Astrocyte of the spinal cord (primary cell): Measurements from ENCODE around the gene CDK11B.

Experiments used
- DNase-seq: peaks from one replicate; pipeline ENCODE4 v3.0.0; 2011; ENCODE audit warnings: low read depth, low spot score
- H3K4me3 ChIP-seq: 2 replicates; pipeline ENCODE4 v1.5.1; 2011; ENCODE audit warnings: low read depth, mild to moderate bottlenecking, low read length, moderate library complexity
- in situ Hi-C: cut with HindIII; loops from 2 replicates; pipeline ENCODE4 v1.10.0; 2017; ENCODE audit warnings: low sequenced_read_pairs
- TF ChIP-seq, protein P1 (sequence below): IDR thresholded peaks from 2 replicates; pipeline ENCODE4 v1.5.1; 2012; ENCODE audit warnings: low read depth, mild to moderate bottlenecking, low read length, inconsistent platforms

CDK11B gene

DNA sequence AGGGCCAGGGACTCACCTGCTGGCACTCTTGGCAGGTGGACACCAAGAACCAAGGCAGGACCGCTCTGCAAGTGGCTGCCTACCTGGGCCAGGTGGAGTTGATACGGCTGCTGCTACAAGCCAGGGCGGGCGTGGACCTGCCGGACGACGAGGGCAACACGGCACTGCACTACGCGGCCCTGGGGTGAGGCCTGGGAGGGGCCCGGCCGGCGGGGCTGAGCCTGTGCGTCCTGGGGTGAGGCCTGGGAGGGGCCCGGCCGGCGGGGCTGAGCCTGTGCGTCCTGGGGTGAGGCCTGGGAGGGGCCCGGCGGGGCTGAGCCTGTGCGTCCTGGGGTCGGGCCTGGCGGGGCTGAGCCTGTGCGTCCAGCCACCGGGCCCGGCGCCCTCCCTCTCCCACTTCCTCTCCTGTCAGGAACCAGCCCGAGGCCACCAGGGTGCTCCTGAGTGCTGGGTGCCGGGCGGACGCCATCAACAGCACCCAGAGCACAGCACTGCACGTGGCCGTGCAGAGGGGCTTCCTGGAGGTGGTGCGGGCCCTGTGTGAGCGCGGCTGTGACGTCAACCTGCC, 31.5 kb downstream of the CDK11B start:
- DNase-seq, result no peak
- TF ChIP-seq, protein P1, sequence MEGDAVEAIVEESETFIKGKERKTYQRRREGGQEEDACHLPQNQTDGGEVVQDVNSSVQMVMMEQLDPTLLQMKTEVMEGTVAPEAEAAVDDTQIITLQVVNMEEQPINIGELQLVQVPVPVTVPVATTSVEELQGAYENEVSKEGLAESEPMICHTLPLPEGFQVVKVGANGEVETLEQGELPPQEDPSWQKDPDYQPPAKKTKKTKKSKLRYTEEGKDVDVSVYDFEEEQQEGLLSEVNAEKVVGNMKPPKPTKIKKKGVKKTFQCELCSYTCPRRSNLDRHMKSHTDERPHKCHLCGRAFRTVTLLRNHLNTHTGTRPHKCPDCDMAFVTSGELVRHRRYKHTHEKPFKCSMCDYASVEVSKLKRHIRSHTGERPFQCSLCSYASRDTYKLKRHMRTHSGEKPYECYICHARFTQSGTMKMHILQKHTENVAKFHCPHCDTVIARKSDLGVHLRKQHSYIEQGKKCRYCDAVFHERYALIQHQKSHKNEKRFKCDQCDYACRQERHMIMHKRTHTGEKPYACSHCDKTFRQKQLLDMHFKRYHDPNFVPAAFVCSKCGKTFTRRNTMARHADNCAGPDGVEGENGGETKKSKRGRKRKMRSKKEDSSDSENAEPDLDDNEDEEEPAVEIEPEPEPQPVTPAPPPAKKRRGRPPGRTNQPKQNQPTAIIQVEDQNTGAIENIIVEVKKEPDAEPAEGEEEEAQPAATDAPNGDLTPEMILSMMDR, result no peak
- in situ Hi-C loops, result no loop called here
- no peak overlapping the region for H3K4me3 ChIP-seq

DNA sequence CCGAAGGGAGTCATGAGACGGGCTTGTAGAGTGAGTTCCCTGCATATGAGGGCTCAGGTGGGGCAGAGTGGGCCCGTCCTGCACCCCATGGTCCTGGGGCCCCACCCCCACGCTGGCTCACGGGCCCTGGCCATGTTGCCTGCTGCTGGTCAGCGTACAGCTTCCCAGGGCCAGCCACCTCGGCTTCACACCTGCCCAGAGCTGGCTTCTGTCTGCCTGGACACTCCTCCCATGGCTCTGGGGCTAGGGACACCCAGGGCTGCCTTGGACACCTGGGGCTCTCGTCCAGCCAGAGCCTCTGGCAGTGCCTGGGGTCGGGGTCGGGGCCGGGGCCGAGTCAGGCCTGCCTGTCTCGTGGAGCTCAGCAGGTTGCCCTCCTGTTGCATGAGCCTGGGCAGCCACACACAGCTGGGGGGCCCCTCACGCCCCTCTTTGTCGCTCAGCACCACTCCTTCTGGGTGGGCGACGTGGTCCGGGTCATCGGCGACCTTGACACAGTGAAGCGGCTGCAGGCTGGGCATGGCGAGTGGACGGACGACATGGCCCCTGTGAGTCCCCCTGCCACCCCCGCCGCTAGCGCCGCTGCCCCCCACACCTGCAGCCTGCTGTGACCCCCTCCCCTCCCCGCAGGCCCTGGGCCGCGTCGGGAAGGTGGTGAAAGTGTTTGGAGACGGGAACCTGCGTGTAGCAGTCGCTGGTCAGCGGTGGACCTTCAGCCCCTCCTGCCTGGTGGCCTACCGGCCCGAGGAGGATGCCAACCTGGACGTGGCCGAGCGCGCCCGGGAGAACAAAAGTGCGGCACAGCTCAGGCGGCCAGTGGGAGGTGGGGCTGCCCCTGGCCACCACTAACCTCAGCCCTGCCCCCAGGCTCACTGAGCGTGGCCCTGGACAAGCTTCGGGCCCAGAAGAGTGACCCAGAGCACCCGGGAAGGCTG, 32.3 kb downstream of the CDK11B start:
- TF ChIP-seq, protein P1, result no peak
- in situ Hi-C loops, result no loop called here
- no peak for DNase-seq
- H3K4me3 ChIP-seq, result no peak overlapping the region

DNA sequence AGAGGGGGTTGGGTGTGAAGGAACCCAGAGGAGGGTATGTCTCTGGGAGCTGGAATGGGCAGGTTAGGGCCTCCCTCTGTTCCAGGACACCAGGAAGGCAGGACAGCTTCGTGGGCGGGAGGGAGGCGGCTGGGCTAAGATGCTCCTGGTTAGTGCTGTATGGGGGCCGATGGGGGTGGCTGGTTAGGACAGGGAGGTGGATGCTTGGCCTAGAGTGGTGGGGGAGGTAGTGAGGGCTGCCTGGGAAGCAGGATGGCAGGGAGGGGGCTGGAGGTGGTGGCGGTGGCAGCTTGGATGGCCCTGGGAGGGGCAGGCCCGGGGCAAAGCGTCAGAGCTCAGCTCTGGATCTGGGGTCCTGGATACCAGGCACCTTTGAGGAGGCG, 33.0 kb downstream of the CDK11B start:
- in situ Hi-C loops, result no loop called here
- no peak for DNase-seq
- TF ChIP-seq, protein P1, result no peak
- no peak overlapping the region for H3K4me3 ChIP-seq

DNA sequence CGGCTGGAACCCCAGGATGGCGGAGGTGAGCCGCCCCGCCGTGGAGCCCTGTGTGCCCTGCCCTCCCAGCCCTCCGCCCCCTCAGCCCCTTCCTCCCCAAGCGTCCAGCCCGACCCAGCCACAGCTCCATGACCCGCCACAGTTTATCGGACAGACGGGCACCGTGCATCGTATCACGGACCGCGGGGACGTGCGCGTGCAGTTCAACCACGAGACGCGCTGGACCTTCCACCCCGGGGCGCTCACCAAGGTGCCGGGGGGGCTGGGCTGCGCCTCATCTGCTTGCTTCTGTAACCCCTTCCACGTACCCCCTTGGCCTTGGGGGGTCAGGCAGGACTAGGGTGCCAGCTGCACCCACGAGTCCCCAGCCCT, 33.4 kb downstream of the CDK11B start:
- in situ Hi-C loops, result no loop called here
- TF ChIP-seq, protein P1, result no peak
- no peak for DNase-seq
- H3K4me3 ChIP-seq, result no peak overlapping the region

- no peak for DNase-seq
- in situ Hi-C loops, result no loop called here
- H3K4me3 ChIP-seq, result no peak overlapping the region
- TF ChIP-seq, protein P1, result no peak
These were observed 34.1 kb downstream of the CDK11B start for GRCh38 chr1:1624443-1625403.

- no peak for DNase-seq
- no peak overlapping the region for H3K4me3 ChIP-seq
- TF ChIP-seq, protein P1, result no peak
- in situ Hi-C loops, result no loop called here
These were observed 35.0 kb downstream of the CDK11B start for GRCh38 chr1:1623631-1624442.
